PC-3 (cell line): ENCODE data around the gene TMEM114.

ENCODE experiments used
- CTCF ChIP-seq: fragments of 300-600 bp; sonication (generic); conservative IDR thresholded peaks from 2 replicates; pipeline ENCODE4 v1.5.1; 2017; ENCODE audit warnings: antibody characterized with exemption, low read depth, mild to moderate bottlenecking, low read length
- EZH2phosphoT487 ChIP-seq: fragments of 300-600 bp; sonication (generic); IDR thresholded peaks from 2 replicates; pipeline ENCODE4 v1.6.1; 2018; ENCODE audit warnings: mild to moderate bottlenecking, antibody characterized with exemption, low read length, borderline replicate concordance

DNA sequence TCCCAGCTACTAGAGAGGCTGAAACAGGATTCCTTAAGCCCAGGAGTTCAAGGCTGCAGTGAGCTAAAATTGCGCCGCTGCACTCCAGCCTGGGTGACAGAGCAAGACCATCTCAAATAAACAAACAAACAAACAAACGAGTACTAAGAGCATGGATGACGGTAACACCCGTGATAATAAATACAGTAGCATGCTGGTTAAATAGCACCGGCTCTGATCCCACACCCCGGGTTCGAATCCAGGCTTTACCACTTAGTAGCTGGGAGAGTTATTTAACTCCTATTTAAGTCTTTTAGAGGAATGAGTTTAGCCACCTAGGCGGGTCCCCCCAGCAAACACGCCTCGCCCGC lies 30.9 kb upstream of the TMEM114 start:
- TF ChIP-seq CTCF (no peak), EZH2phosphoT487 (no peak)
